Activated naive CD8-positive, alpha-beta T cell treated with anti-CD3 and anti-CD28 coated beads, Interleukin-2, amount 10 ng/mL, durations not matched to agents 7 days and 5 days (primary cell): ENCODE measurements around the gene MYL6B. TPM values are rescaled to one million over a fixed set of nuclear protein-coding genes. Genes with fewer than 3 reads are reported as not detected.

Source experiments
- ATAC-seq: fragments of 150-1000 bp; cut with Tn5 transposase; one replicate; pipeline ENCODE4 v1.10.0; 2021; ENCODE audit warnings: low read depth, moderate library complexity
- POLR2A ChIA-PET: fragments of 350-600 bp; sonication (Branson Sonifier 250); formaldehyde crosslinking; loops from one replicate; lab custom pipeline; 2021; ENCODE audit warnings: antibody characterized with exemption; lab: Charles Lee
- DNase-seq: peaks from one replicate; pipeline ENCODE4 v3.0.0; 2021
- H3K27ac Mint-ChIP-seq: one replicate; pipeline ENCODE4 v1.8.0; 2022; ENCODE audit warnings: mild to moderate bottlenecking, mixed read lengths
- H3K27me3 Mint-ChIP-seq: one replicate; pipeline ENCODE4 v1.8.0; 2022; ENCODE audit warnings: mild to moderate bottlenecking, moderate library complexity, mixed read lengths
- H3K36me3 Mint-ChIP-seq: one replicate; pipeline ENCODE4 v1.8.0; 2021; ENCODE audit warnings: mild to moderate bottlenecking, mixed read lengths
- H3K4me1 Mint-ChIP-seq: one replicate; pipeline ENCODE4 v1.8.0; 2021; ENCODE audit warnings: mixed read lengths
- H3K4me3 Mint-ChIP-seq: one replicate; pipeline ENCODE4 v1.8.0; 2022; ENCODE audit warnings: mild to moderate bottlenecking, moderate library complexity, mixed read lengths
- H3K9me3 Mint-ChIP-seq: one replicate; pipeline ENCODE4 v1.8.0; 2021; ENCODE audit warnings: mixed read lengths
- total RNA-seq, 2 experiments: library from RNA; stranded (reverse); gene quantifications; one replicate each; pipeline ENCODE4 v1.2.3, GENCODE V29; 2021

MYL6B gene
- 10 to 100 TPM; 46.6 to 47.8 TPM for total RNA-seq

DNA sequence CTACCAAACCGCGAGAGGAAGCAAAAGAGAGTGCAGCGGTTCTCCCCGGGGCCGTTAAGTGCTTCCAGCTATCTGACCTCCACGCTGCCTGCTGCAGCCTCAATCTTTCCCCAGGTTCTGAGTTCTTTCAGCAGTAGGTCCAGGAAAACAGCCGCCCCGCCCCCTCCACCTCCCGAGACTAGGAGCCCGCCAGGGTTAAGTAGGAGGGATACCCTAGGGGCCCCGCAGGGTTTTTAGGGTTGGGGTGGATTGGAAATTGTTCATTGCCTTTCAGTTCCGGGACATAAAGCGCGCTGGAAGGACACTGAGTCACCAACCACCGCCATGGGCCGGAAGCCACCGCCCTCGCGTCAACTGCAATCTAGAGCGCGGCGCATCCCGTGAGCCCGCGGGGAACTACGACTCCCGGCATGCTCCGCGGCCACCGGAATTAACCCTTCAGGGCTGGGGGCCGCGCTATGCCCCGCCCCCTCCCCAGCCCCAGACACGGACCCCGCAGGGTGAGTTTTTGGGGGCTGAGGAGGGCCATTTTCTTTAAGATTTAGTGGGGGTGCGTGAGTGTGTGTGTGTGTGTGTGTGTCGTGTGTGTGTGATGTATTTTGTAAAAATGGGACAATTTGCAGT, at the start of gene MYL6B:
TSS of gene MYL6B (plus strand) at position 456 of the 624 bp plus-strand sequence. CDS start 1,332 bp downstream, outside the sequence.
- Mint-ChIP-seq H3K27ac (peak within 1 kb of the TSS; percentile 100), H3K9me3 (no peaks in the 10 kb centered on the region), H3K4me3 (peak within 1 kb of the TSS; percentile 95), H3K27me3 (no peaks in the 10 kb centered on the region), H3K36me3 (peaks cover 15% of the 10 kb centered on the region), H3K4me1 (peaks cover 33% of the 10 kb centered on the region)
- peak; percentile 93 for DNase-seq
- ATAC-seq = peak; percentile 90
- POLR2A ChIA-PET = interaction anchor here (0.8 to 4.7 kb wide), 13 partner anchors 9 to 225 kb away, joined by 3 to 67 read pairs (median 7); partner anchors contain the start of genes ESYT1, MYL6, PA2G4 and PYM1

DNA sequence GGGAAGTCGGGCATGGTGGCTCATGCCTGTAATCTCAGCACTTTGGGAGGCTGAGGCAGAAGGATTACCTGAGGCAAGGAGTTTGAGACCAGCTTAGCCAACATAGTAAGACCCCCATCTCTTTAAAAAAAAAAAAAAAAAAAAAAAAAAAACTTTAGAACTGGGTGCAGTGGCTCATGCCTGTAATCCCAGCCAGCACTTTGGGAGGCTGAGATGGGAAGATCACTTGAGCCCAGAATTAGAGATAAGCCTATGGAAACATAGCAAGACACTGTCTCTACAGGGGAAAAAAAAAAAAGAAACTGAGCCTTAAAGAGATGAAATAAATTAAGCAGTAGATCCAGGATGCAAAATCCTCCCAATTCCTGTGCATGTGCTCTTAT, 49.7 kb upstream of the MYL6B start:
- POLR2A ChIA-PET = interaction anchor here (0.6 to 4.8 kb wide), 11 partner anchors 8 to 364 kb away, joined by 3 to 111 read pairs (median 16); partner anchors contain the start of genes ERBB3, ESYT1, ORMDL2 and RPL41
- Mint-ChIP-seq H3K36me3 (peaks cover 33% of the 10 kb centered on the region), H3K27me3 (no peaks in the 10 kb centered on the region), H3K4me1 (peaks cover 44% of the 10 kb centered on the region), H3K27ac (peak overlapping the region; percentile 95), H3K9me3 (no peaks in the 10 kb centered on the region), H3K4me3 (peak overlapping the region; percentile 90)
- no peak for DNase-seq
- ATAC-seq = no peak

DNA sequence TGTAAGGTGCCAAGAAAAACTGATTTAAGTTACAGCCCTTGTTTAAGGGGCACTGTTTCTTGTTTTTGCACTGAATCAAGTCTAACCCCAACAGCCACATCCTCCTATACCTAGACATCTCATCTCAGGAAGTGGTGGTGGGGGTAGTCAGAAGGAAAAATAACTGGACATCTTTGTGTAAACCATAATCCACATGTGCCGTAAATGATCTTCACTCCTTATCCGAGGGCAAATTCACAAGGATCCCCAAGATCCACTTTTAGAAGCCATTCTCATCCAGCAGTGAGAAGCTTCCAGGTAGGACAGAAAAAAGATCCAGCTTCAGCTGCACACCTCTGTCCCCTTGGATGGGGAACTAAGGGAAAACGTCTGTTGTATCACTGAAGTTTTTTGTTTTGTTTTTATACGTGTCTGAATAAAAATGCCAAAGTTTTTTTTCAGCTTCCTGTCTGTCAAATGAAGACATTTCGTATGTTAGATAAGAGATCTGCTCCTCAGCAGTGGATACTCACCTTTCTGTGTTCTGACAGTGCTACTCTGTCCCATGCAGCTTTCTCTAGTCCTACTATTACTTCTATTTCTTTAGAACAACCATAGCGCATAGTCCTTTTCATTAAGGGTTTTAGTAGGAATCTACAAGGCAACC, 49.2 kb upstream of the MYL6B start:
- ATAC-seq (peak; percentile 4), DNase-seq (no peak)
- Mint-ChIP-seq H3K9me3 (no peaks in the 10 kb centered on the region), H3K4me3 (peak overlapping the region; percentile 90), H3K36me3 (peaks cover 33% of the 10 kb centered on the region), H3K4me1 (peaks cover 46% of the 10 kb centered on the region), H3K27me3 (no peaks in the 10 kb centered on the region), H3K27ac (peak overlapping the region; percentile 95)
- POLR2A ChIA-PET = interaction anchor here (0.6 to 4.8 kb wide), 22 partner anchors 9 to 365 kb away, joined by 3 to 111 read pairs (median 7); partner anchors contain the start of genes ANKRD52, ERBB3, ESYT1 and ORMDL2

DNA sequence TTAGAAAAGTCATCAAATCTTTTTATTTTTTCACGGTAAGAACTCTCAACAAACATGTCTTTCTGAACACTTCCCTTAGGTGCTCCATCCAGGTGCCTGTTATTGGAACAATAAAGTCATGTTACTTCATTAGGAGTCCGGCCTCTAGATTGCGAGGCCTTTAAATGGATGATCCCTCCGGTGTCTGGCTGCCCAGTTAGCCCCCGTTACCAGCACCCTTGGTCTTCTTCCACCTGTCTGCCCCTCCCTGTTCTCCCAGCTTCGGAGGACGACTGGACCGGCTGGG, 48.6 kb upstream of the MYL6B start:
- Mint-ChIP-seq H3K27ac (peak overlapping the region; percentile 95), H3K4me3 (peak overlapping the region; percentile 90), H3K4me1 (peaks cover 46% of the 10 kb centered on the region), H3K27me3 (no peaks in the 10 kb centered on the region), H3K9me3 (no peaks in the 10 kb centered on the region), H3K36me3 (peaks cover 33% of the 10 kb centered on the region)
- POLR2A ChIA-PET = interaction anchor here (0.8 to 4.8 kb wide), 38 partner anchors 9 to 374 kb away, joined by 3 to 111 read pairs (median 6); partner anchors contain the start of genes ANKRD52, DNAJC14, ERBB3 and ESYT1
- ATAC-seq = no peak
- no peak for DNase-seq

DNA sequence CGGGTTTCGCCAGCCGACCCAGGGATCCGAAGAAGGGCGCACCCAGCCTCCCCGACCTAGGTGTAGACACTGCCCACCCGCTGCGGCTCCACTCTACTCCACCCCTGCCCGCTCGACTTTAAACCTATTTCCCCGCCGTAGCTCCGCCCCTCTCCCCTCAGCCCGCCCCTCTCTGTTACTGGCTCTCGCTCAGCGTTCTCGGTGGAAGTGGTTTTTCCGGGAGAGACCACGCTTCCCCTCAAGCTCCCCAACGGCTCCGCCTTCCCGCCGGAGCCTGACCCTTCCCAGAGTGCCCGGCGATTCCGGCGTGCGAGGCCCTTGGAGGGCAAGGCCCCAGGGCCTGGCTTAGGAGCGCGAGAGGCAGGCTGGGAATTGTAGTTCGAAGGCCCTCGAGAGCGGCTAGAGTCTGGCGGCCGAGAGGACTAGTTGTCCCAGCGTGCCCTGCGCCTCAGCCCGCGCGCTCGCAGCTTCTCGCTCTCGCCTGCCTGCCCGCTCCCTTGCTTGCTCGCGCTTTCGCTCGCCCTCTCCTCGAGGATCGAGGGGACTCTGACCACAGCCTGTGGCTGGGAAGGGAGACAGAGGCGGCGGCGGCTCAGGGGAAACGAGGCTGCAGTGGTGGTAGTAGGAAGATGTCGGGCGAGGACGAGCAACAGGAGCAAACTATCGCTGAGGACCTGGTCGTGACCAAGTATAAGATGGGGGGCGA, 48.1 kb upstream of the MYL6B start, which contains the start of gene PA2G4:
TSS of gene PA2G4 (plus strand) at position 451 of the 706 bp plus-strand sequence. CDS start at position 630, 179 bp downstream.
- H3K4me1 Mint-ChIP-seq = peaks cover 46% of the 10 kb centered on the region
- H3K4me3 Mint-ChIP-seq = peak within 1 kb of the TSS; percentile 90
- H3K27ac Mint-ChIP-seq = peak within 1 kb of the TSS; percentile 95
- H3K9me3 Mint-ChIP-seq = no peaks in the 10 kb centered on the region
- peaks cover 33% of the 10 kb centered on the region for H3K36me3 Mint-ChIP-seq
- peak; percentile 92 for ATAC-seq
- H3K27me3 Mint-ChIP-seq = no peaks in the 10 kb centered on the region
- POLR2A ChIA-PET = interaction anchor here (0.7 to 4.8 kb wide), 39 partner anchors 9 to 374 kb away, joined by 3 to 111 read pairs (median 5); partner anchors contain the start of genes ANKRD52, DNAJC14, ERBB3 and ESYT1
- peak; percentile 97 for DNase-seq

DNA sequence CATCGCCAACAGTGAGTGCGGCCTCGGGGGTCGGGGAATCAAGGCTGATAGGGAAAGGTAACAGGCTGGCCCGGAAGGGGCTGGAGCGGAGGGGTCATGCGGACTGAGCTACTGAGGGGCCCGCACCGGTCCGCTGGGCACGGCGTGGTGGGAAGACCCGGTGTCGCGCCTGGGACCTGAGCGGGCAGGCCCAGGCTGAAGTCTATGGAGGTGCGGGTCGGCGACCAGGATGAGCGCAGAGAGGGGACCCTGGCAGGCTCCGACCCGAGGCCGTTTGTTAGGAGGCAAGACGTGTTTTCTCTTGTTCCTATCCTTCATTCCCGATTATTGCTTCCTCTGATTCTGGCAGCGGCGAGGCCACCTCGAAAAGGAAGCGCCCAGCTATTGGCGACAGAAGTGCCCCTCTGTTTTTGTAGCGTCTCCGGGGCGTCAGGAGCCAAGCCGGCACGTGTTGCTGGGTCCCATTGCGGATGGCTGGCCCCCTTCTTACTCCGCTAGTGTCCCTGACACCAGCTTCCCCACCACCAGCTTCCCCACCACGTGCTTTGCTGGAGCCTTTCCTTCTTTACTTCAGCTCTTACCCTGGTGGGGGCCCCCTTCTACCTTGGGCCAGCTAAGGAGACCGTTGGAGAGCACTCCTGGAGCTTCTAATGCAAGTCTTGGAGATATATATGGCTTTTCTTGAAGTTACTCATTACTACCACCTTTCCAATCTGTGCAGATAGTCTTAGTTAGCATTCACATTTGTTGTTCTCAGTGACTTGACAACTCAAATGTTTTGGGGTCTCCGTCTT, 47.4 kb upstream of the MYL6B start:
- H3K36me3 Mint-ChIP-seq = peaks cover 29% of the 10 kb centered on the region

DNA sequence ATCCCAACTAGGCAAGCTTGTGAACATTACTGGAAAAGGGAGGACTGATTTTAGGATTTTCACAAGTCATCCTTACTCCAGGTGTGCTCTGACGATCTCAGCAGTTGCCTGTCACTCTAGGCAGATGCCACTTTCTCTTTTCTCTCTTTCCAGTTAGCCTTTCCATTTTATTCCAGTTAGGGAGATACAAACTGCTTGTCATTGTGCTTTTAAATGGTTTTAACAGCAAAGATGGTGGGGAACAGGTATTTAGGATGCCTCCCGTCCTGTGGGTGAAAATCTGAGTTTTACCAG, 46.8 kb upstream of the MYL6B start:
- Mint-ChIP-seq H3K4me1 (peaks cover 48% of the 10 kb centered on the region), H3K27ac (peak overlapping the region; percentile 95), H3K27me3 (no peaks in the 10 kb centered on the region), H3K9me3 (no peaks in the 10 kb centered on the region), H3K4me3 (peak overlapping the region; percentile 90), H3K36me3 (peaks cover 31% of the 10 kb centered on the region)
- POLR2A ChIA-PET = interaction anchor here (0.5 to 4.8 kb wide), 14 partner anchors 11 to 359 kb away, joined by 3 to 111 read pairs (median 10); partner anchors contain the start of genes ERBB3, ESYT1, MYL6B and ORMDL2
- DNase-seq (no peak), ATAC-seq (no peak)

More for the DNA sequence above, 47.4 kb upstream of the MYL6B start:
- no peak for DNase-seq
- Mint-ChIP-seq H3K4me3 (peak overlapping the region; percentile 90), H3K9me3 (no peaks in the 10 kb centered on the region), H3K4me1 (peaks cover 46% of the 10 kb centered on the region), H3K27me3 (no peaks in the 10 kb centered on the region), H3K27ac (peak overlapping the region; percentile 95)
- POLR2A ChIA-PET = interaction anchor here (0.5 to 4.8 kb wide), 25 partner anchors 8 to 375 kb away, joined by 3 to 111 read pairs (median 8); partner anchors contain the start of genes ERBB3, ESYT1, MYL6B and ORMDL2
- peak; percentile 3 for ATAC-seq

DNA sequence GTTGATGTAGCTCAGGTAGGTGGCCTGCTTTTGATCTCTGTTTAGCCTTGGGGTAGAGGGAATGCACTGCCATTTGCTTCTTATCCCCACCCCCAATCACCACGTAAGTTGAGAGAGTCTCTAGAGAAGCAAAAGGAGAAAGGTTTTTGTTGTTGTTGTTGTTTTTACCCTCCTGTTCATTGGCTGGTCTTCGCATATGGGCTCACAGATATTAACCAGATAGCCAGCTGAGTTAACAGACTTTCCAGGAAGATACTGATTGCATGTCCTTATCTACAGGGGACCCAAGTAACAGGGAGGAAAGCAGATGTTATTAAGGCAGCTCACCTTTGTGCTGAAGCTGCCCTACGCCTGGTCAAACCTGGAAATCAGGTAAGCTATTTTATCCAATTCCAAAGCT, 45.1 kb upstream of the MYL6B start:
- POLR2A ChIA-PET = interaction anchor here (1.5 to 3.1 kb wide), 2 partner anchors 10 to 12 kb away, joined by 3 to 21 read pairs; partner anchors contain the start of genes RPL41 and ZC3H10
- peak overlapping the region; percentile 64 for H3K27ac Mint-ChIP-seq
- peaks cover 42% of the 10 kb centered on the region for H3K4me1 Mint-ChIP-seq
- no peaks in the 10 kb centered on the region for H3K9me3 Mint-ChIP-seq
- peak overlapping the region; percentile 35 for H3K4me3 Mint-ChIP-seq
- H3K27me3 Mint-ChIP-seq = no peaks in the 10 kb centered on the region
- ATAC-seq (no peak), DNase-seq (no peak)
- peaks cover 36% of the 10 kb centered on the region for H3K36me3 Mint-ChIP-seq

DNA sequence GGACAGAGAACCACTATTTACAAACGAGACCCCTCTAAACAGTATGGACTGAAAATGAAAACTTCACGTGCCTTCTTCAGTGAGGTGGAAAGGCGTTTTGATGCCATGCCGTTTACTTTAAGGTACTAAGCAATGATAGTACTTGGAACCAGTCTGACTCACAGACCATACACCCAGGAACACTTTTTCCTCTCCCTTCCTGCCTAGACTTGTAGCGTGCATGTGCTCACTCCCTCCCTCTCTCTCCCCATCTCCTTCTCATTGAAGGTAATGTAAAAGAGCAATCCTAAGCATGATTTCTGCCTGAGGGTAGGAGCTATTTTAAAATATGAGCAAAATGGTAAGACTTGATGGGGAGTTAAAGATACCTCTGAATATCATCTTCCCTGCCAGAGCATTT, 41.8 kb upstream of the MYL6B start:
- peaks cover 28% of the 10 kb centered on the region for H3K4me1 Mint-ChIP-seq
- H3K27me3 Mint-ChIP-seq = no peaks in the 10 kb centered on the region
- H3K9me3 Mint-ChIP-seq = no peaks in the 10 kb centered on the region
- H3K36me3 Mint-ChIP-seq = peaks cover 47% of the 10 kb centered on the region
- no peak overlapping the region for H3K4me3 Mint-ChIP-seq
- DNase-seq (no peak), ATAC-seq (no peak)
- POLR2A ChIA-PET = interaction anchor here (1.0 to 1.2 kb wide), 2 partner anchors 25 to 64 kb away, joined by 3 read pairs; no protein-coding TSS in a partner anchor
- peak overlapping the region; percentile 16 for H3K27ac Mint-ChIP-seq

DNA sequence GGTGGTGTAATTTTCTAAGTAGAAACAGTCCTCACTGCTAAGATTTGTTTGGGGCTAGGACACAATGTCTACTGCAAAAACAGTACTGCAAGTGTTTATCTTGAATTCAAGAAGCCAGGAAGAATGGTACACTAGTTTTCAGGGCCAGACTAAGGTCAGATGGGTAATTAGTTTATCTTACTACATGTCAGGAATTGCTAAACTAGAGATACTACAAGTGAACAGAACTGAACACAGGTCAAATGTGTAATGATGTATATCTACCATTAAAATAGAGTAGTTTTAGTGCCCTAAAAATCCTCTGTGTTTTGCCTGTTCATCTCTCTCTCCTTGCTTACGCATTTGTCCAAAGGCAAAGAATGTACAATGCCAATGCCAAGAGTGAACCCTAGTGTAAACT, 38.3 kb upstream of the MYL6B start:
- Mint-ChIP-seq H3K4me3 (no peak overlapping the region), H3K4me1 (peaks cover 21% of the 10 kb centered on the region), H3K36me3 (peaks cover 47% of the 10 kb centered on the region), H3K9me3 (no peaks in the 10 kb centered on the region), H3K27me3 (no peaks in the 10 kb centered on the region), H3K27ac (peak overlapping the region; percentile 17)
- DNase-seq (no peak), ATAC-seq (no peak)
- POLR2A ChIA-PET = interaction anchor here (1.9 kb wide), 1 partner anchor 10 kb away, joined by 18 read pairs; the partner anchor contains the start of gene PA2G4

DNA sequence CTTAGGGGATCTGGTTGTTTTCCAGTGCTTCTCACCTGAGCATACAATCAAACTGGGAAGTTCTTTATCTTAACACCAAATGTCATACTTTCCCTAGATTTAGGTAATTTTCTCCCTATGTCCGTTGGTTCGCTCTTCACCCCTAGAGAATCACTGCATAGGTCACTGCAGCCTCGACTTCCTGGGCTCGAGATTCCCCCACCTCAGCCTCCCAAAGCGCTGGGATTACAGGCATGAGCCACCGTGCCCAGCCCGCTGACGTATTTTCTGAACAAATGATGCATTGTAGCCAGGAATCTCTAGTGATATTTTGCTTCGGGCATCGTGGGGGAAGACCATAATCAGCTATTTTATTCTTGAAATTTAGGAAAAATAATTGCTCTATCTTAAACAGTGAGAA, 37.1 kb upstream of the MYL6B start:
- H3K27me3 Mint-ChIP-seq = no peaks in the 10 kb centered on the region
- H3K9me3 Mint-ChIP-seq = no peaks in the 10 kb centered on the region
- H3K36me3 Mint-ChIP-seq = peaks cover 46% of the 10 kb centered on the region
- H3K4me1 Mint-ChIP-seq = peaks cover 30% of the 10 kb centered on the region
- ATAC-seq (no peak), DNase-seq (no peak)
- H3K27ac Mint-ChIP-seq = peak overlapping the region; percentile 99
- POLR2A ChIA-PET = interaction anchor here (0.6 to 5.3 kb wide), 8 partner anchors 7 to 298 kb away, joined by 3 to 111 read pairs (median 5); partner anchors contain the start of genes ORMDL2, PA2G4 and SARNP
- H3K4me3 Mint-ChIP-seq = peak overlapping the region; percentile 98
